ENCODE data around the gene IFNA6. TPM values are rescaled to one million over a fixed set of nuclear protein-coding genes. Genes with fewer than 3 reads are reported as not detected.

The IFNA6 gene
- not detected for total RNA-seq

- no peak for TF ChIP-seq CTCF (IDR thresholded peaks at IDR 0.05; ENCODE audit: low read depth)
Measured at GRCh38 chr9:21350787-21351186, at the start of gene IFNA6. TSS of gene IFNA6 (minus strand) at chr9:21350887. CDS start at chr9:21350887, 0 bp downstream.

GRCh38 chr9:21399956-21400355 lies 49.3 kb upstream of the IFNA6 start:
- no peak for TF ChIP-seq CTCF (IDR thresholded peaks at IDR 0.05; ENCODE audit: low read depth)

- no peak for TF ChIP-seq CTCF (IDR thresholded peaks at IDR 0.05; ENCODE audit: low read depth)
Measured at GRCh38 chr9:21398955-21399489, 48.3 kb upstream of the IFNA6 start.

- TF ChIP-seq CTCF (IDR thresholded peaks at IDR 0.05; ENCODE audit: low read depth), result no peak
Measured at GRCh38 chr9:21395778-21396717, 45.4 kb upstream of the IFNA6 start.

- TF ChIP-seq CTCF (IDR thresholded peaks at IDR 0.05; ENCODE audit: low read depth), result no peak
Measured at GRCh38 chr9:21392270-21392669, 41.6 kb upstream of the IFNA6 start.

- no peak for TF ChIP-seq CTCF (IDR thresholded peaks at IDR 0.05; ENCODE audit: low read depth)
Measured at GRCh38 chr9:21385131-21385670, 34.5 kb upstream of the IFNA6 start, which contains the start of gene IFNA2. TSS of gene IFNA2 (minus strand) at chr9:21385398. CDS start at chr9:21385329, 69 bp downstream.

- no peak for TF ChIP-seq CTCF (IDR thresholded peaks at IDR 0.05; ENCODE audit: low read depth)
Measured at GRCh38 chr9:21383627-21384026, 32.9 kb upstream of the IFNA6 start.
